K562 (cell line): ENCODE results near the gene ERGIC1. TPM values are rescaled to one million over a fixed set of nuclear protein-coding genes. Genes with fewer than 3 reads are reported as not detected.
A peak's percentile ranks its signal among the peaks of the same experiment; 100 is the strongest.

Experiments used
- ATAC-seq: fragments of 200-7000 bp; cut with Tn5 transposase; 3 replicates; pipeline ENCODE4 v1.9.1; 2020; ENCODE audit warnings: moderate library complexity
- BruUV-seq: library from RNA; stranded (reverse); fragments of 400-500 nt; replicated peaks from 2 replicates; lab custom pipeline; 2021; lab: Mats Ljungman, UMichigan
- CTCF ChIA-PET: fragments of 300-600 bp; formaldehyde crosslinking; extraction: SDS; loops from one replicate; lab custom pipeline; 2021; ENCODE audit warnings: low intra/inter-chr PET ratio; lab: Yijun Ruan, JAX
- POLR2A ChIA-PET: fragments of 300-600, 350-650 bp; sonication (Branson Sonifier 250); formaldehyde crosslinking; extraction: SDS; loops from one replicate; lab custom pipeline; 2021; ENCODE audit warnings: antibody characterized with exemption, inconsistent platforms; lab: Yijun Ruan, JAX
- DNase-seq, 4 experiments: peaks; one replicate each; pipeline versions ENCODE4 v3.0.0 to v3.0.0-alpha.2; 2011 to 2018; ENCODE audit warnings: low spot score in 3 of 4, mixed read lengths in 3 of 4; ENCODE audit errors: extremely low read depth in 1 of 4
- FAIRE-seq: peaks from 2 replicates; lab custom pipeline; 2011; peaks lifted over from hg19 to GRCh38; lab: Jason Lieb, UNC
- H2AFZ ChIP-seq: 2 replicates; pipeline ENCODE4 v1.6.0; 2011; ENCODE audit warnings: low read depth, low read length, control low read depth, inconsistent platforms
- H3K27ac ChIP-seq: fragments of 200-600 bp; 3 replicates; pipeline ENCODE4 v1.8.0; 2011; ENCODE audit warnings: low read depth, mild to moderate bottlenecking, control low read depth, inconsistent platforms, low read length, moderate library complexity, mixed read lengths; ENCODE audit errors: extremely low read depth
- H3K27me3 ChIP-seq, 2 experiments: fragments of 300-600 bp in 1 of 2; 2 replicates in 1 of 2; 3 replicates in 1 of 2; pipeline versions ENCODE4 v1.6.0 to v1.8.0; 2011; ENCODE audit warnings: inconsistent platforms in 2 of 2, low read length in 2 of 2, mild to moderate bottlenecking in 1 of 2, mixed read lengths in 1 of 2, moderate library complexity in 1 of 2; ENCODE audit not compliant: control insufficient read depth in 2 of 2, insufficient read depth in 2 of 2
- H3K36me3 ChIP-seq: fragments of 300-600 bp; 3 replicates; pipeline ENCODE4 v1.8.0; 2011; ENCODE audit warnings: mild to moderate bottlenecking, low read length, inconsistent platforms; ENCODE audit not compliant: control insufficient read depth, insufficient read depth
- H3K4me1 ChIP-seq, 2 experiments: fragments of 200-600 bp in 1 of 2; replicated peaks in 1 of 2; 2 replicates in 1 of 2; 3 replicates in 1 of 2; pipeline versions ENCODE4 v1.5.1 to v1.8.0; 2011; ENCODE audit warnings: inconsistent platforms in 2 of 2, low read length in 2 of 2, mild to moderate bottlenecking in 1 of 2, mixed read lengths in 1 of 2, moderate library complexity in 1 of 2; ENCODE audit not compliant: control insufficient read depth in 2 of 2, insufficient read depth in 2 of 2
- H3K4me2 ChIP-seq: 2 replicates; pipeline ENCODE4 v1.6.1; 2011; ENCODE audit warnings: low read length, control low read depth, inconsistent platforms, mixed read lengths; ENCODE audit not compliant: insufficient read depth
- H3K4me3 ChIP-seq: fragments of 200-600 bp; sonication (generic), shearing (Covaris generic); 2 replicates; pipeline ENCODE4 v1.5.1; 2016; ENCODE audit warnings: control low read depth, inconsistent platforms
- H3K79me2 ChIP-seq: fragments of 200-600 bp; 3 replicates; pipeline ENCODE4 v1.8.0; 2011; ENCODE audit warnings: low read length, inconsistent platforms; ENCODE audit not compliant: control insufficient read depth, insufficient read depth
- H3K9ac ChIP-seq, 2 experiments: 2 replicates each; pipeline versions ENCODE4 v1.6.0 to v1.6.1; 2011; ENCODE audit warnings: low read depth in 2 of 2, low read length in 2 of 2, control low read depth in 1 of 2, inconsistent platforms in 1 of 2, mild to moderate bottlenecking in 1 of 2, mixed read lengths in 1 of 2; ENCODE audit not compliant: insufficient read depth in 1 of 2
- H3K9me1 ChIP-seq: one replicate; pipeline ENCODE4 v1.6.0; 2011; ENCODE audit warnings: inconsistent platforms, mild to moderate bottlenecking, low read length, moderate library complexity; ENCODE audit not compliant: control insufficient read depth, insufficient read depth
- H3K9me3 ChIP-seq: replicated peaks from 2 replicates; pipeline ENCODE4 v1.5.1; 2011; ENCODE audit warnings: low read depth, low read length, inconsistent platforms; ENCODE audit not compliant: control insufficient read depth, insufficient read depth
- H4K20me1 ChIP-seq: replicated peaks from 2 replicates; pipeline ENCODE4 v1.6.1; 2011; ENCODE audit warnings: low read length, inconsistent platforms, mixed read lengths; ENCODE audit not compliant: control insufficient read depth, insufficient read depth
- CBFA2T3 ChIP-seq: fragments of 450-650 bp; IDR thresholded peaks from 2 replicates; pipeline ENCODE4 v1.6.1; 2017
- CEBPB ChIP-seq: fragments of 450-650 bp; IDR thresholded peaks from 2 replicates; pipeline ENCODE4 v1.6.1; 2016; ENCODE audit warnings: missing genetic modification characterization, missing compliant biosample characterization
- CEBPG ChIP-seq, 3 experiments: fragments of 200-800 bp in 1 of 3; sonication (Bioruptor generic) in 1 of 3; sonication (generic) in 1 of 3; formaldehyde crosslinking in 1 of 3; IDR thresholded peaks in 2 of 3; conservative IDR thresholded peaks in 1 of 3; 2 replicates each; pipeline versions ENCODE4 v1.6.1 to v1.8.0; 2016 to 2022; ENCODE audit warnings: missing compliant biosample characterization in 2 of 3, missing genetic modification characterization in 2 of 3, mild to moderate bottlenecking in 1 of 3, missing genetic modification reagents in 1 of 3
- ZNF175 ChIP-seq: fragments of 200-800 bp; sonication (Bioruptor generic); IDR thresholded peaks from 2 replicates; pipeline ENCODE4 v1.6.1; 2016; ENCODE audit warnings: low read depth, mild to moderate bottlenecking, missing genetic modification characterization, missing compliant biosample characterization
- ZNF740 ChIP-seq, 3 experiments: fragments of 200-800 bp in 1 of 3; sonication (Bioruptor generic) in 1 of 3; sonication (generic) in 1 of 3; formaldehyde crosslinking in 1 of 3; IDR thresholded peaks; 2 replicates each; pipeline versions ENCODE4 v1.6.1 to v1.8.0; 2016 to 2022; ENCODE audit warnings: mild to moderate bottlenecking in 2 of 3, missing compliant biosample characterization in 2 of 3, missing genetic modification characterization in 2 of 3, missing genetic modification reagents in 1 of 3
- WGBS: fragments of 100-300 bp; shearing (Covaris generic); methylation state at CpG from one replicate; pipeline ENCODE4 v1.1.6; 2016; ENCODE audit warnings: low coverage, mixed read lengths; ENCODE audit not compliant: insufficient coverage; ENCODE audit errors: missing lambda C conversion rate; 5-methylcytosine and 5-hydroxymethylcytosine counted together
- in situ Hi-C: fragments of 300-500 bp; cut with MboI; formaldehyde crosslinking; loops from 4 replicates; pipeline ENCODE4 v1.15.0; 2018; ENCODE audit warnings: inconsistent platforms, mixed read lengths
- intact Hi-C: fragments of 100-400 bp; cut with micrococcal nuclease; formaldehyde crosslinking; loops from 2 replicates; pipeline ENCODE4 v1.14.2; 2022
- polyA plus RNA-seq, 8 experiments: library from polyadenylated mRNA; depleted of rRNA in 4 of 8; stranded (reverse) in 5 of 8; unstranded in 3 of 8; fragments of >200 nt; fragmentation: Nextera tagmentation in 2 of 8; fragmentation: Illumina TruSeq in 1 of 8; extraction: Ambion mirVana in 2 of 8; extraction: Trizol in 1 of 8; gene quantifications; 2 replicates each; pipeline versions ENCODE4 v1.2.1 to v1.2.3, GENCODE V29; 2011 to 2014; ENCODE audit warnings: inconsistent platforms in 1 of 8, missing spikeins in 1 of 8
- total RNA-seq, 7 experiments: library from RNA; depleted of rRNA in 6 of 7; stranded (reverse); fragments of >200 nt in 6 of 7; fragmentation: Illumina TruSeq in 2 of 7; extraction: Trizol in 2 of 7; gene quantifications; 2 replicates each; pipeline versions ENCODE4 v1.2.1 to v1.2.3, GENCODE V29; 2011 to 2021; ENCODE audit warnings: low replicate concordance in 1 of 7

ERGIC1 gene
- total and polyA plus RNA-seq, 9 of the 15 experiments (the other 6 are each of a cell fraction or from before 2014, with no cell fraction given), result 5.5 to 68.4 (median 36.4) TPM

DNA sequence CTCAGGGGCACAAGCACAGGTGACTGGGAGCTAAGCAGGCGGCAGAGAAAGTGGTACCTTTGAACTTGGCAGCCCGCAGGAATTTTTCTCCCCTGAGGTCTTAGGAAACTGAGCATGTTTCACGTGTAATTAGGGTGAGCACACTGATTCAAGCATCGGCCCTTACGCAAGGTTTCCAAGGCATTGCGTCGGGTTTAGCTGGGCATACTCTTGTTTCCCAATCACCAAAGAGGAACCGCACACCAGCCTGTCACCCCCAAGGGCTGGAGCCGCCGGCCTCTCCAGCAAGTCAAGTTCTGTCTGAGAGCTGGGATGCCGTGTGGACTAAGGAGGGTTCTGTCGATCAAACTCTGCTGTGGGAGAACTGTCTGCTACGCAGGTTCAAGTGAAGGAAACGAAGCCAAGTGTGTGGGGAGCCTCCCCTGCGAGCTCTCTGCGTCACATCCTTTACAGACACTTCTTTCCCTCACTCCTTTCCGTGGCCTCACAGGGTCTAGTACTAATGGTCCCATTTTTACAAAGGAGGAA, 53.0 kb downstream of the ERGIC1 start:
- no TSS peak for BruUV-seq
- ATAC-seq (no peak), FAIRE-seq (no peak), DNase-seq (no peak)
- H3K9ac ChIP-seq, result no peak overlapping the region
- no peak overlapping the region for H3K4me3 ChIP-seq
- H3K27me3 ChIP-seq, result no peaks in the 10 kb centered on the region
- H3K79me2 ChIP-seq, result no peaks in the 10 kb centered on the region
- H3K9me1 ChIP-seq, result no peaks in the 10 kb centered on the region
- no peaks in the 10 kb centered on the region for H3K9me3 ChIP-seq
- peaks cover under 1 to 6% of the 10 kb centered on the region in 2 experiments; a peak in 4 of 5 replicates for H3K4me1 ChIP-seq
- TF ChIP-seq CEBPB (tag) (peak; percentile 22; the same call in 1 of the 2 replicates), CBFA2T3 (no peak), CEBPG (CRISPR knock-in tag; IDR thresholded peaks at IDR 0.05) (0 out of 2 replicates have a peak, but pooled peaks have one; percentile 12), CEBPG (tag; conservative IDR thresholded peaks at IDR 0.05 in 1 of 2, IDR thresholded peaks at IDR 0.05 in 1 of 2) (peak in 1 of 2 experiments; percentile 67; a peak in 2 of 4 replicates)
- H2AFZ ChIP-seq, result no peak overlapping the region
- ChIA-PET CTCF (no interaction called here), POLR2A (interaction anchor here (0.6 kb wide), 1 partner anchor 17 kb away, joined by 3 read pairs; no protein-coding TSS in a partner anchor)
- no peak overlapping the region for H3K27ac ChIP-seq
- in situ Hi-C loops (no loop called here), intact Hi-C loops (no loop called here)
- no peaks in the 10 kb centered on the region for H4K20me1 ChIP-seq
- whole genome bisulfite sequencing, result 76% methylated on average over 17 of the region's 17 CpGs
- no peak overlapping the region for H3K4me2 ChIP-seq
- peaks cover 16% of the 10 kb centered on the region; the same call in 2 of the 3 replicates for H3K36me3 ChIP-seq

- no peak overlapping the region for H3K9ac ChIP-seq
- no peak for FAIRE-seq
- H3K79me2 ChIP-seq, result no peaks in the 10 kb centered on the region
- DNase-seq, result no peak
- H3K9me1 ChIP-seq, result no peaks in the 10 kb centered on the region
- no peak overlapping the region for H2AFZ ChIP-seq
- ATAC-seq, result no peak
- ChIA-PET POLR2A (no interaction called here), CTCF (no interaction called here)
- no peak overlapping the region for H3K4me3 ChIP-seq
- TF ChIP-seq ZNF175 (no peak), ZNF740 (CRISPR knock-in tag; IDR thresholded peaks at IDR 0.05) (0 out of 2 replicates have a peak, but pooled peaks have one; percentile 16), ZNF740 (tag; IDR thresholded peaks at IDR 0.05) (no peak)
- H3K4me2 ChIP-seq, result no peak overlapping the region
- intact Hi-C loops, result no loop called here
- H3K27ac ChIP-seq, result no peak overlapping the region
- H4K20me1 ChIP-seq, result no peaks in the 10 kb centered on the region
- no TSS peak for BruUV-seq
- peaks cover 20% of the 10 kb centered on the region; the same call in 2 of the 3 replicates for H3K36me3 ChIP-seq
- H3K9me3 ChIP-seq, result no peaks in the 10 kb centered on the region
- H3K27me3 ChIP-seq, result no peaks in the 10 kb centered on the region
- WGBS, result 79% methylated on average over 7 of the region's 8 CpGs
- in situ Hi-C loops, result no loop called here
- no peaks in the 10 kb centered on the region; a peak in 1 of 5 replicates for H3K4me1 ChIP-seq
These were observed 53.6 kb downstream of the ERGIC1 start for GRCh38 chr5:172887692-172888091.
